ENCODE results near the gene OGDHL.

Gene OGDHL

DNA sequence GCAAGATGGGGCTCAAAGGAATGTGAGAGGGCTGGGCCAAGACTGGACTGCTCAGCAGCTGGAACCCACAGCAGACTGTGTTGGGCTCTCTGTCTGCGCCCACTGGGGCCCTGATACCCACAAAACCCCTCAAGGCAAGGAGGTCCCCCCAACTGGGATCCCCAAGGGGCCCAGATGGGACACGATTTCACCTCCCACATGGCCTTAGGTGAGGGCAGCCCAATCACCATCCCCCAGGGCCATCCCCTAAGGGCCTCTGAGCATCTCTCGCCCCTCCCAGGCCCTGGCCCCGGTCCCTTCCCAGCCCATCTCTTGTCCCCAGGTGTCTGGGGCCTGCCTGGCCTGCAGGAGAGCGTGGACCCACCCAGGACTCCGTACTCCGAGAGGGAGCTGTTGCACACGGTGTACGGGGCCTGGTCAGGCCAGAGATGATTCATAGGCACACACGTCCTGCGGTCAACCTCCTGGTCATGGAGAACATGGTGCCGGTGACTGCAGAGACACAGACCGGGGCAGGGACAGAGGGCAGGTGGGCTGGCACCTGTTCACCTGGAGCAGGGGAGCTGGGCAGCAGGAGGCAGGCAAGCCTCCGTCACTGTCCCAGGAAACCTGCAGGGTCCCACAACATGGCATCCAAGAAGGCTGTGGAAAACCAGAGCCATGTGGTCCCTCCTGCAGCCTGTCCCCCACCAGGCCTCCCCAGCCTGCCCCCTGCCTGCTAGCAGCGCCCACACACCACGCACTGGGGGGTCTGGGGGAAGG, 21.6 kb downstream of the OGDHL start:
- H3K27ac ChIP-seq (replicated peaks): no peak overlapping the region
- DNase-seq (ENCODE audit: low read depth in 1 of 2, low spot score in 1 of 2): no peak
- H3K4me3 ChIP-seq (replicated peaks; ENCODE audit: insufficient read depth, low read length): no peak overlapping the region
- H3K27me3 ChIP-seq (ENCODE audit: insufficient read depth, poor library complexity, severe bottlenecking): no peaks in the 10 kb centered on the region
- TF ChIP-seq SPI1 (IDR thresholded peaks at IDR 0.05; ENCODE audit: borderline replicate concordance, low read depth) (no peak), POLR2AphosphoS5 (IDR thresholded peaks at IDR 0.05; ENCODE audit: low read depth) (no peak), REST (IDR thresholded peaks at IDR 0.05; ENCODE audit: insufficient replicate concordance, low read depth) (no peak), GABPA (IDR thresholded peaks at IDR 0.05; ENCODE audit: low read depth) (no peak), CTCF (IDR thresholded peaks at IDR 0.05; ENCODE audit: insufficient read depth, low read length) (no peak)

DNA sequence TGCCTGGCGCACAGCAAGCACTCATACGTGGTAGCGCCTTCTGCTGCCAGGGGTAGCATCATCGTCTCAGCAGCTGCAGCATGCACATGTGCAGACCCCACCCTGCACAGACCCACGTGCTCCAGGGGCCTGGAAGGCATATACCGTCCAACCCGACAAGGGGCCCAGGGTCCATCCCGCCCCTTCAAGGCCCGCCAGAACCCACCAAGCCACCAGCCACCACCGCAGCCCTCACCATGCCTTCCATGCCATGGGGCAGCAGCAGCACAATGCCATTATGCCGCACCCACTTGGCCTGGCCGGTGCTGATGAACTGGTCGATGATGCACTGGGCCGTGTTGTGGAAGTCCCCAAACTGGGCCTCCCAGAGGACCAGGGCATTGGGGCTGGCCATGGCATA, 22.7 kb downstream of the OGDHL start:
- Histone ChIP-seq H3K27ac (replicated peaks) (no peak overlapping the region), H3K27me3 (ENCODE audit: insufficient read depth, poor library complexity, severe bottlenecking) (no peaks in the 10 kb centered on the region), H3K4me3 (replicated peaks; ENCODE audit: insufficient read depth, low read length) (no peak overlapping the region)
- no peak for DNase-seq (ENCODE audit: low read depth in 1 of 2, low spot score in 1 of 2)
- no peak for TF ChIP-seq REST (IDR thresholded peaks at IDR 0.05; ENCODE audit: insufficient replicate concordance, low read depth)
- TF ChIP-seq POLR2AphosphoS5 (IDR thresholded peaks at IDR 0.05; ENCODE audit: low read depth): no peak
- TF ChIP-seq SPI1 (IDR thresholded peaks at IDR 0.05; ENCODE audit: borderline replicate concordance, low read depth): no peak
- TF ChIP-seq CTCF (IDR thresholded peaks at IDR 0.05; ENCODE audit: insufficient read depth, low read length): no peak
- TF ChIP-seq GABPA (IDR thresholded peaks at IDR 0.05; ENCODE audit: low read depth): no peak

DNA sequence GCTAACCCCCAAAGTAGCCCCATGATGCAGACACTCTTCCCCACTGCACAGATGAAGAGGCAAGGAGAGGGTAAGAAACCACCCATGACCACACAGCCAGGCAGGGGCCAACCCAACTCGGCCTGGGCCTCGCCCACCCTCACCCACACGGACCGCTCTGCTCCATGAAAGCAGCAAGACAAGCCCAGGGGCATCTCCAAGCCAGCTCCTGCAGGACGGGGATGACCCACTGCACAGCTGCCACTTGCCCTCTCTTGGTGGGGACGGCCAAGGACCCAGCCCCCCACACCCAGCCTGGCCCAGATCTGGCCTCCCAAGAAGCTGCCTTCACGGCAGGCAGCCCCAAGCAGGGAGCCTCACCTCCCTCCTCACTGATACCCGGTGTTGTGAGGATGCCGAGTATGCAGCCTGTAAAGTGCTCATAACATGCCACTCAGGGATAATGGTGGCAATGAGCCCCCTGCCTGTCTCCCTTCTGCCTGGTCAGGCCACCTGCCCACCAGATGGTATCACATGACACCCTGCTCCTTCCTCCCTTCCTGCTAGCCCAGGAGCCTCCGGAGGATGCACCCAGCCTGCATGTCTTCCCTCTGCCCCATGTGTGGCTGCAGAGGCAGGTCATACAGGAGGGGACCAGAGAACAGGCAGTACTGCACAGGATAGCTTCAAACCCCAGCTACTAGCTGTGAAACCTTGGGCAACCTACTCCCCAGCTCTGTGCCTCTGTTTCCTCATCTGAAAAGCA, 23.3 kb downstream of the OGDHL start:
- Histone ChIP-seq H3K27ac (replicated peaks) (no peak overlapping the region), H3K4me3 (replicated peaks; ENCODE audit: insufficient read depth, low read length) (no peak overlapping the region), H3K27me3 (ENCODE audit: insufficient read depth, poor library complexity, severe bottlenecking) (no peaks in the 10 kb centered on the region)
- TF ChIP-seq SPI1 (IDR thresholded peaks at IDR 0.05; ENCODE audit: borderline replicate concordance, low read depth) (no peak), GABPA (IDR thresholded peaks at IDR 0.05; ENCODE audit: low read depth) (no peak), REST (IDR thresholded peaks at IDR 0.05; ENCODE audit: insufficient replicate concordance, low read depth) (no peak), POLR2AphosphoS5 (IDR thresholded peaks at IDR 0.05; ENCODE audit: low read depth) (no peak)
- no peak for DNase-seq (ENCODE audit: low read depth in 1 of 2, low spot score in 1 of 2)
